ENCODE measurements around the gene FYN. TPM values are rescaled to one million over a fixed set of nuclear protein-coding genes. Genes with fewer than 3 reads are reported as not detected.
"Not testable (repeated sequence)": the region's sequence is repeated elsewhere in the genome, so short reads cannot be mapped to it uniquely, and the experiment has no call there.

The FYN gene
- polyA plus RNA-seq: 100 to 1,000 TPM; 358 to 488 (median 414) TPM

DNA sequence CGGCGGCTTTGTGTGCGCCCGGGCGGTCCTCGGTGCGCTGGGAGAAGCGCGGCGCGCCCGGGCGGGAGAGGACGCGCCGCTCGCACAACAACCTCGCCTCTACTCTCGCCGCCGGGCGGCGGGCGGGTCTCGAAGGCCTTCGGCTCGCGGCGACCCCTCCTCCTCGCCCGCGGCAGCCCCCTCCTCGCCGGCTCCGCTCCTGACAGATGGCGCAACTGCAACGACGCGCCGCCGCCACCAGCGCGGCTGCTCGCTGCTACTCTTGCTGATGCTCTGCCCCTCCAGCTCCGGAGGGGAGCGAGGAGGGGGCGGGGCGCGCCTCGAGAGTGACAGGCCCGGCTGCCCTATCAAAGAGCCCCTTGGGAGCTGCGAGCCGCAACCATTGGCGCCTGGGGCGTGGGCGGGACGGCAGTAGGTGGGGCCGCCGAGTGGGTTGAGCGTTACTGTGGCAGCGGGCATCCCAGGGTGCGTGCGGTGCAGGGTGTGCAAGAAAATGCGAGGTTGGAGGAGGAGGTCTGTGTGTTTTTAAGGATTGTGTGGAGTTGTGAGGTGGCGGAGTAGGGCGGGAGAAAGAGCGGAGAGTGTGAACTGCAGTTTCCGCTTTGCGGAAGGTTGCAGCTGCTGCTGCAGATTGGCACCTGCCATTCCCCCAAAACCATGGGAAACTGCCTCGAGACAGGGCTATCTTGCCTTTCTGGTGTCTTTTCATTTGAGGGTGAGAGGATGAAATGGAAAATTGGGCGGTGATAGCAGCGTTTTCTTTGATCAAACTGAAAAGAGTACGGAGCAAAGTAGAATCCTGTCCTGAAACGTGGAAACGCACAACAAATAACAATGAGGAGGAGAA, at the start of gene FYN:
TSS of gene FYN (minus strand) at position 275 of the 847 bp plus-strand sequence. CDS start 153,401 bp downstream, outside the sequence.
- H3K9me3 Mint-ChIP-seq: no peaks in the 10 kb centered on the region
- peaks cover 3 to 6% (median 4%) of the 10 kb centered on the region in 3 donors for H3K36me3 Mint-ChIP-seq
- peaks cover 17 to 42% of the 10 kb centered on the region in 2 donors for H3K4me1 Mint-ChIP-seq
- peaks cover 8 to 19% (median 13%) of the 10 kb centered on the region in 3 donors for H3K27me3 Mint-ChIP-seq (ENCODE audit: low read depth in 3 of 3)
- DNase-seq: peak; percentile 97
- H3K4me3 Mint-ChIP-seq: peak within 1 kb of the TSS; percentile 96 to 100 (median 99)
- H3K27ac Mint-ChIP-seq: peak within 1 kb of the TSS; percentile 94 to 98 (median 96)

DNA sequence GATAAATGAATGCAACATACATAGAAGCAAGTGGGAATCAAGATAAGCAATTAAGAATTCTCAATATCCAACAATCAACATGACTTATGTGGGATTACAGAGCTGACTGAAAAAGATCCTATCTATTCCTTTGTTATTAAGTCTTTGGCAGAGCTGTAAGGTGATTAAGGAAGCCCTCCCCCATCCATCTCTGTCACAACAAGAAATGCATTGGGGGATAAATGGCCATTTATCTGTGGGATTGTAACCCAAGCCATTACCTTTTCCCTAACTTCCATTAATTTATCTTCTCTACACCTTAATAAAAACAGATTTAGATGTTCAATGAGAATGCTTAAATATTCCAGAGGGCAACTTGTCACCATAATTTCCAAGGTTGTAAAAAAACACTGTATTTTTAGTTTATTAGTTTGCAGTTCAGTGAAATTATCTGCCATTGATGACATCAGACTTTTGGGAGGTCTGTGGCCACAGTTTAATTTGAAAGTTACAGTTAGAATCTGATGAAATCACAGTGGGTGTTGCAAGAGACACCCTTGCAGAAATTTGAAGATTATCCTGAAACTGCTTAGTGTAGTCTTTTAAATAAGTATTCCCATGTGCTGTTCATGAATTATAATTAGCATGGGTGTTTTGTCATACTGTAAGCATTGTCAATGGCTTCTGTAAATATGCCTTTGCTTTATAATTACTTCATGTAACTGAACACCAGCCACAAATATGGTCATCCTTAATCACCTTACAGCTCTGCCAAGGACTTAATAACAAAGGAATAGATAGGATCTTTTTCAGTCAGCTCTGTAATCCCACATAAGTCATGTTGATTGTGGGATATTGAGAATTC, 49.4 kb upstream of the FYN start:
- H3K27ac Mint-ChIP-seq: no peak overlapping the region
- H3K4me3 Mint-ChIP-seq: no peak overlapping the region

DNA sequence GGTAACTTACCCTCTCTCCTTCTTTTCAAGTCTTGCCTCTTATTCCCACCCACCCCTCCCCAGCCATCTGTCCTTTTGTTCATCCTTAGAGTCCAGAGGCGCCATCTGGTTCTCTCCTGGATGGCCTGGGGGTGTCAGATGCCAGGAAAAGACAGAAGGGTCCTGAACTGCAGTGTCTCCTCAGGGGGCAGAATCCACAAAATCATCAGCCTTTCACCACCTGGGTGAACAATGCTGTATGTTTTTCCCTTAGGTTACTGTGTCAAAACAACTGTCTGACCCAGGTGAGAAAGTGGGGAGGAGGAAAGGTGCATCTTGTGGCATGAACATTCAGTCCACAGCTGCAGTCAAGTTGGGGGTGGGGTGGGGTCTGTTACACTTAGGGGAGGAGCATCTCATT, 47.9 kb upstream of the FYN start:
- Mint-ChIP-seq H3K36me3 (no peaks in the 10 kb centered on the region), H3K27ac (no peak overlapping the region), H3K27me3 (ENCODE audit: low read depth in 3 of 3) (peaks cover 0 to 2% (median 0%) of the 10 kb centered on the region in 3 donors), H3K9me3 (no peaks in the 10 kb centered on the region), H3K4me1 (peaks cover 9 to 15% of the 10 kb centered on the region in 2 donors), H3K4me3 (no peak overlapping the region)
- DNase-seq: no peak

More for the DNA sequence above, 49.4 kb upstream of the FYN start:
- Mint-ChIP-seq H3K36me3 (no peaks in the 10 kb centered on the region), H3K27me3 (ENCODE audit: low read depth in 3 of 3) (peaks cover 0 to 2% (median 2%) of the 10 kb centered on the region in 3 donors), H3K4me1 (peaks cover 9 to 15% of the 10 kb centered on the region in 2 donors), H3K9me3 (no peaks in the 10 kb centered on the region)
- no peak for DNase-seq

DNA sequence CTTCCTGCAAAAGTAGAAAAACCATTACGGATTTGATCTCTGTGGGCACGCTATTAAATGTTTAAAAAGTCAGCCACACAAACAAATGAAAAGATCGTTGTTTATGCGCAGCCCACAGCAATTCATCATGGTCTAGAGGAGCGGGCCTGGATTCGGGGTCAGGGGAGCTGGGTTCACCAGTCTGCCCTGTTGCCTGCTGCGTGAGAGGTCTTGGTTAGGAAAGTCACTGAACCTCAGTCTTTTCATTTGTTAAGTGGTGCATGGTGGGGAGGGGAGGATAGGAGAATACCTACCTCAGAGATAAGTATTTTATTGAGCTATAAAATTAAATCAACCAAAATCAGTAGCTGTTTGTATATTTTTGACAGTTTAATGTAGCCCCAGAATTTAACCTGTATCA, 47.3 kb upstream of the FYN start:
- H3K27me3 Mint-ChIP-seq (ENCODE audit: low read depth in 3 of 3): peaks cover 0 to 2% (median 0%) of the 10 kb centered on the region in 3 donors
- H3K27ac Mint-ChIP-seq: no peak overlapping the region
- DNase-seq: no peak
- no peaks in the 10 kb centered on the region for H3K36me3 Mint-ChIP-seq
- peaks cover 9 to 15% of the 10 kb centered on the region in 2 donors for H3K4me1 Mint-ChIP-seq
- H3K4me3 Mint-ChIP-seq: no peak overlapping the region
- no peaks in the 10 kb centered on the region for H3K9me3 Mint-ChIP-seq

DNA sequence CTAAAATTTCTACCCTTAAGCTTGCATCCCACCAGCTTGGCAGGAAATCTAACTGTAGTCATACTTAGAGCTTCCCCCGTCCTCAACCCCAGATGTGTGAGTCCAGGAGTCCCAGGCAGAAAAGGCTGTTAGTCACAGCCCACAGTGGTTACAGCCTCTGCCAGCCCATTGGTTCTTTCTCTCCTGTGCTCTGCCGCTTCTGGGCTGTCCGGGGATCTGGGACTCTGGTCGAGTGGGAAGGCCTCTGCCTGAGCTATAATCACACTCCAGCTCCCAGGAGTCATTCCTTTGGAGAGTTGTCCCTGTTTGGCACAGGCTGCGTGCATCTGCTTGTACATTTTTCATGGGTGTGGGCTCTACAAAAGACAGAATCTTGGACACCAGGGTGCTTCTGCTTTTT, 45.6 kb upstream of the FYN start:
- H3K27me3 Mint-ChIP-seq (ENCODE audit: low read depth in 3 of 3): peaks cover 0 to 2% (median 1%) of the 10 kb centered on the region in 3 donors
- H3K36me3 Mint-ChIP-seq: no peaks in the 10 kb centered on the region
- peaks cover 9 to 15% of the 10 kb centered on the region in 2 donors for H3K4me1 Mint-ChIP-seq
- DNase-seq: no peak
- H3K9me3 Mint-ChIP-seq: no peaks in the 10 kb centered on the region
- no peak overlapping the region for H3K27ac Mint-ChIP-seq
- H3K4me3 Mint-ChIP-seq: no peak overlapping the region

DNA sequence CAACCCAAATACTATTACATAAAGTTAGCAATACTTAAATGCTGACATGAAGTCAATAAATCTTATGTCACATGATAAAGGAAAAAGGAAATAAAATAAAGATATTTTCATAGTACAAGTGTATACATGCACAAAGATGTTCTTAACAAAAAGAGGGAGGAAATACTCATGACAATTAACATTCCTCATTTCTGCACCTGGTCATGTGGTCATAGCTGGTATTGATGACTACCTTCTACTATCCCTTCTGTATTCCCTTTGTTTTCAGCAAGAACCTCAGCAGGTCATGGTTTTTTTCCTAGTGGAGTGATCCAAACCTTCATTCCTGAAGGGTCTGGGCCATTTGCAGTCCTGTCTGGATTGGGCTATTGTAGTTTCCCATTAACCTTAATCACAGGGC, 43.5 kb upstream of the FYN start:
- no peak overlapping the region for H3K27ac Mint-ChIP-seq
- H3K9me3 Mint-ChIP-seq: no peaks in the 10 kb centered on the region
- no peak overlapping the region for H3K4me3 Mint-ChIP-seq
- H3K4me1 Mint-ChIP-seq: peaks cover 9 to 15% of the 10 kb centered on the region in 2 donors
- H3K36me3 Mint-ChIP-seq: no peaks in the 10 kb centered on the region
- DNase-seq: no peak
- peaks cover 0 to 2% (median 1%) of the 10 kb centered on the region in 3 donors for H3K27me3 Mint-ChIP-seq (ENCODE audit: low read depth in 3 of 3)

DNA sequence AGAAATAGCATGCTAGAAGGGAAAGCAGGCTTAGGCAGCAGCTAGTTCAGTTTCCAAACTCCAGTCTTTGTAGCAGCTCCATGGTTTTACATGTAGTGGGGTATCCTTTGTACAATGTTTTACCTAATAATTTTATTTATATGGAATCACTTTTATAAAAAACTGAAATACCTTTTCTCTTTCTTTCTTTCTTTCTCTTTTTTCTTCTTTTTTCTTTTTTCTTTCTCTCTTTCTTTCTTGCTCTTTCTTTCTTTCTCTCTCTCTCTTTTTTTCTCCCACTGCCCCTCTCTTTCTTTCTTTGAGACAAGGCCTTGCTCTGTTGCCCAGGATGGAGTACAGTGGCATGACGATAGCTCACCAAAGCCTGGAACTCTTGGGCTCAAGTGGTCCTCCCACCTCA, 41.4 kb upstream of the FYN start:
- DNase-seq: no peak
- Mint-ChIP-seq H3K36me3 (no peaks in the 10 kb centered on the region), H3K27ac (no peak overlapping the region), H3K27me3 (ENCODE audit: low read depth in 3 of 3) (peaks cover 0 to 1% (median 0%) of the 10 kb centered on the region in 3 donors), H3K9me3 (no peaks in the 10 kb centered on the region), H3K4me1 (peaks cover 3 to 7% of the 10 kb centered on the region in 2 donors), H3K4me3 (no peak overlapping the region)

DNA sequence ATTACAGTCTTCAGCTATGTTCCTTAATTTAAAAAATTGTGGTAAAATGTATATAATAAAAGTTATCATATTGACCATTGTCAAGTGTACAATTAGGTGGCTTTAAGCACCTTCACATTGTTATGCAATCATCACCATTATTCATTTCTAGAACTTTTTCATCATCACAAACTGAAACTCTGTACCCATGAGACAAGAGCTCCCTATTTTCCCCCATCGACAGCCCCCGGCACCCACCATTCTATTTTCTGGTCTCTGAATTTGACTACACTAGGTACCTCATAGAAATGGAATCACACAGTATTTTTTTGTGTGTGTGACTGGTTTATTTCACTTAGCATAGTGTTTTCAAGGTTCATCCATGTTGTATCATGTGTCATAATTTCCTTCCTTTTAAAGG, 39.7 kb upstream of the FYN start:
- no peak for DNase-seq
- no peaks in the 10 kb centered on the region for H3K36me3 Mint-ChIP-seq
- no peaks in the 10 kb centered on the region for H3K4me1 Mint-ChIP-seq
- peaks cover 0 to 1% (median 0%) of the 10 kb centered on the region in 3 donors for H3K27me3 Mint-ChIP-seq (ENCODE audit: low read depth in 3 of 3)
- H3K4me3 Mint-ChIP-seq: no peak overlapping the region
- H3K9me3 Mint-ChIP-seq: no peaks in the 10 kb centered on the region
- no peak overlapping the region for H3K27ac Mint-ChIP-seq

DNA sequence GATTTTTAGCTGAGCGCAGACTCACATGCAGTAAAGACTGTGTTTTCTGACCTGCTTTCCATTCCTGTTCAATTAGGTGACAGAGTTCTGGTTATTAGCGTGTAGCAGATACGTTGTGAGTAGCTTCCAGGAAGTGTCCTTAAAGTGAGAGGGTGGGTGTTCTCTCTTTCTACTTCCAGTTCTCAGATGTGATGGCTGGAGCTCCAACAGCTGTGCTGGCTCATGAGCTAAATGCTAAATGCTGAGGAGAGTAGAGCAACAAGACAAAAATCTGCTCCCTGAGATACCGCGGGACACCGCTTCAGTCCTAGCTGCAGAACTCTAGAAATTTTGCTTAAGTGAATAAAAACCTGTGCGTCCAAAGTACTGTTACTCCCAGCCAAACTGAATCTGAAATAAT, 38.2 kb upstream of the FYN start:
- Mint-ChIP-seq H3K36me3 (no peaks in the 10 kb centered on the region), H3K9me3 (no peaks in the 10 kb centered on the region), H3K4me1 (no peaks in the 10 kb centered on the region), H3K27ac (no peak overlapping the region), H3K27me3 (ENCODE audit: low read depth in 3 of 3) (peaks cover 0 to 1% (median 0%) of the 10 kb centered on the region in 3 donors), H3K4me3 (no peak overlapping the region)
- DNase-seq: no peak

DNA sequence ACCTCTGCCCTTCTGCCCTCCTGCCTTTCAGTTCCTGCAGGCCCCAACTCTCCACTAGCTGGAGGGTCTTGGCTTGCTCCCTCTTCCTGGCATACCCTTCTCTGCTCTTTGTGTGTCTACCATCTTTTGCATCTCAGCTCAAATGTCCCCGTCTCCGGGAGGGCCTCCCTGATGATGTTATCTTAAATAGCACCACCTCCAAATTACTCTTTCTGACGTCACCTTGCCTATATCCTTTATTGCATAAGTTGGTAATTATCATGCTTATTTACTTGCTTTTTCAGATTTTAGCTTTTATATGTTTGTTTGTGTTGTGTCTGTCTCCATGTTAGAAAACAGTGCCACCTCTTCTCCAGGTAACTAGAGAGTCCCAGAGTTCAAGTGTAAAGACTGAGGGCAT, 36.0 kb upstream of the FYN start:
- peaks cover 0 to 2% (median 0%) of the 10 kb centered on the region in 6 donors for H3K9me3 Mint-ChIP-seq
- no peak for DNase-seq
- H3K36me3 Mint-ChIP-seq: no peaks in the 10 kb centered on the region
- no peaks in the 10 kb centered on the region for H3K4me1 Mint-ChIP-seq
- H3K27me3 Mint-ChIP-seq (ENCODE audit: low read depth in 3 of 3): no peaks in the 10 kb centered on the region
- H3K4me3 Mint-ChIP-seq: no peak overlapping the region
- H3K27ac Mint-ChIP-seq: no peak overlapping the region

DNA sequence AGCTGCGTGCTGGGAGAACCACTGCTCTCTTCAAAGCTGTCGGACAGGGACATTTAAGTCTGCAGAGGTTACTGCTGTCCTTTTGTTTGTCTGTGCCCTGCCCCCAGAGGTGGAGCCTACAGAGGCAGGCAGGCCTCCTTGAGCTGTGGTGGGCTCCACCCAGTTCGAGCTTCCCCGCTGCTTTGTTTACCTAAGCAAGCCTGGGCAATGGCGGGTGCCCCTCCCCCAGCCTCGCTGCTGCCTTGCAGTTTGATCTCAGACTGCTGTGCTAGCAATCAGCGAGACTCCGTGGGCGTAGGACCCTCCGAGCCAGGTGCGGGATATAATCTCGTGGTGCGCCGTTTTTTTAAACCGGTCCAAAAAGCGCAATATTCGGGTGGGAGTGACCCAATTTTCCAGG, 35.1 kb upstream of the FYN start:
- H3K36me3 Mint-ChIP-seq; H3K4me1 Mint-ChIP-seq; H3K27ac Mint-ChIP-seq; H3K27me3 Mint-ChIP-seq (ENCODE audit: low read depth in 3 of 3); H3K9me3 Mint-ChIP-seq; DNase-seq; H3K4me3 Mint-ChIP-seq: not testable (repeated sequence)

DNA sequence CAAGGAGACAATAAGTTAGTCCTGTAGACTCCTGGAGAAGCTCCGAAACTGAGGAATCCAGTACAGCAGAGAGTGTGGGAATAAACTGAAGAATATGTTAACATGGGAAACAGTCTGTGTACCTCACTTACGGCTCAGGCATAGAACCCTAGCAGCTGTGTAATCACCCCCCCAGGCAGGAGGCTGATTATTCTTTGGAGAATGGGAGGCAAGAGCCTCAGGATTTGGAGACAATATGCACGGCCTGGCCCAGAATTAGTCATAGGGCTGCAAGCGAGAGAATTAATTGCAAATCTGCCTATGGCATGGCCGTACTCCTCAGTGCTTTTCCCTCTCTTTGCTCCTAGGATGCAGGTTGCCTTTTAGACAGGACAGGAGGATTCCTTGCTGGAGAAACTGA, 27.5 kb upstream of the FYN start:
- Mint-ChIP-seq H3K4me3 (no peak overlapping the region), H3K27me3 (ENCODE audit: low read depth in 3 of 3) (peaks cover 0 to 3% (median 2%) of the 10 kb centered on the region in 3 donors), H3K36me3 (no peaks in the 10 kb centered on the region), H3K27ac (no peak overlapping the region), H3K4me1 (no peaks in the 10 kb centered on the region), H3K9me3 (peaks cover 0 to 2% (median 0%) of the 10 kb centered on the region in 6 donors)
- DNase-seq: no peak

DNA sequence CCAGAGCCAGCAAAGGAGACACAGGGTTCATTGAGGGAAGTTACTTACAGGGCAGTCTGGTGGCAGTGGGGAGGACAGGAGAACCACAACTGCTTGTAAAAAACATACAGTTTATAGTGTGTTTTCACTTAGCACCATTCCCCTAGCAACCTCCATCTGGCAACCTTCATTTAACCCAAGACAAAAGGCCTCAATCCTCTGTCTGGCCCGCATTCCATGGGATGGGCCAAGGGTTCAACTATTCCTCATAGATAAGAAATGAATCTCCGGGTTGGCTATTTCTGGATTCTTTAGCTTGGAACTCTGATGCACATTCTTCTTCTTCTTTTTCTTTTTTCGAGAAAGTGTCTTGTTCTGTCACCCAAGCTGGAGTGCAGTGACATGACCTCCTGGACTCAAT, 26.3 kb upstream of the FYN start:
- Mint-ChIP-seq H3K27ac (no peak overlapping the region), H3K27me3 (ENCODE audit: low read depth in 3 of 3) (peaks cover 0 to 3% (median 2%) of the 10 kb centered on the region in 3 donors), H3K4me3 (no peak overlapping the region), H3K4me1 (no peaks in the 10 kb centered on the region), H3K9me3 (no peaks in the 10 kb centered on the region), H3K36me3 (no peaks in the 10 kb centered on the region)
- no peak for DNase-seq

DNA sequence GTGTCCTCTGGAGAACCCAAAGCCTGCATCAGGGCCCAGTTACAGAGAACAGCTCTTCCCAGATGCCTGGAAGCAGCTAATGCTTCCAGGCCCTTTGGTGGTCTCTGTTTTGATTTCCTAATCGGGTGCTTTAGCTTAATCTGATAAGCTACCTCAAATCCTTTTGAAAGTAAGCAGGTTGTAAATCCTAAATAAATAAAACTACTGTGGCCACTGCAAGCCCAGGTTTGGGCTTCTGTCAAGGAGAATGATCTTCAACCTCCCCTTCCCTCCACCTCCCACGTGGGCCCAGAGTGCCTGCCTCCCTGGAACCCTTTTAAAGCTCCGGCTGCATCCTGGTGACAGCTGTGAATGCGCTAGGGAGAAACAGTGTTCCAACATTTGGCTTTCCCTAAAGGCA, 25.2 kb upstream of the FYN start:
- H3K27ac Mint-ChIP-seq: no peak overlapping the region

More for the DNA sequence above, 25.2 kb upstream of the FYN start:
- Mint-ChIP-seq H3K4me3 (no peak overlapping the region), H3K9me3 (no peaks in the 10 kb centered on the region), H3K4me1 (no peaks in the 10 kb centered on the region), H3K36me3 (no peaks in the 10 kb centered on the region), H3K27me3 (ENCODE audit: low read depth in 3 of 3) (peaks cover 0 to 3% (median 2%) of the 10 kb centered on the region in 3 donors)
- DNase-seq: no peak
